BE2C (cell line): ENCODE measurements around the gene WDPCP.

ENCODE experiments used
- DNase-seq: peaks from one replicate; pipeline ENCODE4 v3.0.0-alpha.2; 2020
- H3K27me3 ChIP-seq: fragments of 250-450 bp; sonication (Bioruptor Pico); 2 replicates; pipeline ENCODE4 v1.5.1; 2020; ENCODE audit warnings: mild to moderate bottlenecking
- H3K36me3 ChIP-seq: fragments of 250-450 bp; sonication (Bioruptor Pico); 2 replicates; pipeline ENCODE4 v1.5.1; 2020; ENCODE audit warnings: mild to moderate bottlenecking
- H3K4me1 ChIP-seq: fragments of 250-450 bp; sonication (Bioruptor Pico); 2 replicates; pipeline ENCODE4 v1.5.1; 2020
- H3K4me3 ChIP-seq: 2 replicates; pipeline ENCODE4 v1.5.1; 2011; ENCODE audit warnings: low read depth, low read length
- H3K9me3 ChIP-seq: fragments of 250-450 bp; sonication (Bioruptor Pico); 2 replicates; pipeline ENCODE4 v1.5.1; 2020
- TF ChIP-seq, protein P1 (sequence below): IDR thresholded peaks from 2 replicates; pipeline ENCODE4 v1.5.1; 2012; ENCODE audit warnings: mild to moderate bottlenecking, low read depth, low read length

Gene WDPCP

DNA sequence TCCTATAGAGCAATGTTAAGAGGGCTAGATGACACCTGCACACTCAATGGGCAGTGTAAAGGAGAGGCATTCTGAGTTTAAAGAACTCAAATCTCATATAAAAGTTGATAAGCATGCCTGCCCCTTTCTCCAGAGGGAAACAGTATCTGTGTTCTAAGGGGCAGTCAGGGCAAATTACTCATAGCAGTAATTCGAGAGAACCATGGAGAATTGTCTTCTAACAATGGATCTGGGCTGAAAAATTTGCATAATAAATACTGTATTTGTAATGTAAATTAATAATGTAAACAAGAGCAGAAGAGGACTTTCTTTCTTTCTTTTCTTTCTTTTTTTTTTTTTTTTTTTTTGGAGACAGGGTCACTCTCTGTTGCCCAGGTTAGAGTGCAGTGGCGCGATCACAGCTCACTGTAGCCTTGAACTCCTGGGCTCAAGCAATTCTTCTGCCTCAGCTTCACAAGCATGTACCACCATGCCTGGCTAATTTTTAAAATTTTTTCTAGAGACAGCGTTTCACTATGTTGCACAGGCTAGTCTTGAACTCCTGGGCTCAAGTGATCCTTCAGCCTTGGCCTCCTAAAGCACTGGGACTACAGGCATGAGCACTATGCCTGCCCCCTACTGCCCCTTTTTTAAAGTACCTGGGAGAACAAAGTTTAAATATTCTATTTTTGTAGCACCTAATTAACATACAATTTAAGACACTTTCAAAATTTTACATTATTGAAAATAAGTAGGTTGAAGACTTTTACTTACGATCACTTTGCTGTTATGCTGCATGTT lies 467.0 kb downstream of the WDPCP start:
- no peaks in the 10 kb centered on the region for H3K36me3 ChIP-seq
- TF ChIP-seq, protein P1, sequence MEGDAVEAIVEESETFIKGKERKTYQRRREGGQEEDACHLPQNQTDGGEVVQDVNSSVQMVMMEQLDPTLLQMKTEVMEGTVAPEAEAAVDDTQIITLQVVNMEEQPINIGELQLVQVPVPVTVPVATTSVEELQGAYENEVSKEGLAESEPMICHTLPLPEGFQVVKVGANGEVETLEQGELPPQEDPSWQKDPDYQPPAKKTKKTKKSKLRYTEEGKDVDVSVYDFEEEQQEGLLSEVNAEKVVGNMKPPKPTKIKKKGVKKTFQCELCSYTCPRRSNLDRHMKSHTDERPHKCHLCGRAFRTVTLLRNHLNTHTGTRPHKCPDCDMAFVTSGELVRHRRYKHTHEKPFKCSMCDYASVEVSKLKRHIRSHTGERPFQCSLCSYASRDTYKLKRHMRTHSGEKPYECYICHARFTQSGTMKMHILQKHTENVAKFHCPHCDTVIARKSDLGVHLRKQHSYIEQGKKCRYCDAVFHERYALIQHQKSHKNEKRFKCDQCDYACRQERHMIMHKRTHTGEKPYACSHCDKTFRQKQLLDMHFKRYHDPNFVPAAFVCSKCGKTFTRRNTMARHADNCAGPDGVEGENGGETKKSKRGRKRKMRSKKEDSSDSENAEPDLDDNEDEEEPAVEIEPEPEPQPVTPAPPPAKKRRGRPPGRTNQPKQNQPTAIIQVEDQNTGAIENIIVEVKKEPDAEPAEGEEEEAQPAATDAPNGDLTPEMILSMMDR = no peak
- H3K9me3 ChIP-seq = no peaks in the 10 kb centered on the region
- H3K27me3 ChIP-seq = no peaks in the 10 kb centered on the region
- no peaks in the 10 kb centered on the region for H3K4me1 ChIP-seq
- DNase-seq = no peak
- no peak overlapping the region for H3K4me3 ChIP-seq

DNA sequence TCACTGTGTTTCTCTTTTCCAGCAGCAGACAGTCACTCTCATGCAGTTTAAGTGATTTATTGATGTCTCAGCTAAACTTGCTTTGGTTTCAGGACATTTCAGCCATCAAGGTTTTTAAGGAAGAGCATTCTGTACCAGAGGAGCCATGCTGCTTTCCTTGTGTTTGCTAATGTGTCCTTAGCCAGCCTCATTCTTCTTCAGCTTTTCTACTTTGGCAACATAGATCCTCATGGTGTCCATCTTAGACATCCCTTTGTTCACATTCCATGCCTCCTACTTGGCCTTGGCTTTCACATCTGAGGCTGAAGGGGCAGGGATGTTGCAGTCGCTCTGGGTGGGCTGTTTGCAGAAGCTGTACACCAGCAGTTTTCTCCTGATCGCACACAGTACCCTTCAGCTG lies 469.5 kb downstream of the WDPCP start:
- DNase-seq = no peak
- no peaks in the 10 kb centered on the region for H3K9me3 ChIP-seq
- TF ChIP-seq, protein P1 = no peak

DNA sequence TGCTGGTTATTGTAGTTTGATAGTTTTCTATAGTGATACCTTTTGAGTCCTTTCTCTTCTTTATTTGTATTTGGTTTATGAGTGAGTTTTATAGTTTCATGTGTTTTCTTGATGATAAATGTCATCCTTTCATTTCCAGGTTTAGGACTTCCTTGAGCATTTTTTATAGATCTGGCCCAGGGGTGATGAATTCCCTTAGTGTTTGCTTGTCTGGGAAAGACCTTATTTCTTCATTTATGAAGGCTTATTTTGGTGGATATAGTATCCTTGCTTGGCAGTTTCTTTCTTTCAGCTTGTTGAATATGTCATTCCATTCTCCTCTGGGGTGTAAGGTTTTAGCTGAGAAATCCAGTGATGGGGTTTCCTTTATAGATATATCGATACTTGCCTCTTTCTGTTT lies 483.8 kb downstream of the WDPCP start:
- H3K27me3 ChIP-seq = no peaks in the 10 kb centered on the region
- no peaks in the 10 kb centered on the region for H3K36me3 ChIP-seq
- H3K4me3 ChIP-seq = no peak overlapping the region
- TF ChIP-seq, protein P1 = no peak
- H3K9me3 ChIP-seq = no peaks in the 10 kb centered on the region
- no peaks in the 10 kb centered on the region for H3K4me1 ChIP-seq
- DNase-seq = no peak

More for the DNA sequence above, 469.5 kb downstream of the WDPCP start:
- Histone ChIP-seq H3K27me3 (no peaks in the 10 kb centered on the region), H3K4me1 (no peaks in the 10 kb centered on the region), H3K4me3 (no peak overlapping the region), H3K36me3 (no peaks in the 10 kb centered on the region)

DNA sequence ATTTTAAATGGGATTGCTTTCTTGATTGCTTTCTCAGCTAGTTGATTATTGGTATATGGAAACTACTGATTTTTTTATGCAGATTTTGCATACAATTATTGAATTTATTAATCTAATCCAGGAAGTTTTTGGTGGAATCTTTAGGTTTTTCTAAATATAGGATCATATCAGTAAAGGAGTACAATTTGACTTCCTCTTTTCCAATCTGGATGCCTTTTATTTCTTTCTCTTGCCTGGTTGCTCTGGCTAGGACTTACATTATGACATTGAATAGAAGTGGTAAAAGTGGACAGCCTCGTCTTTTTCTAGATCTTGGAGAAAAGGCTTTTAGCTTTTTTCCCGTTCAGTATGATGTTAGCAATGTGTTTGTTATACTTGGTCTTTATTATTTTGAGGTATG lies 486.3 kb downstream of the WDPCP start:
- no peaks in the 10 kb centered on the region for H3K36me3 ChIP-seq
- H3K27me3 ChIP-seq = no peaks in the 10 kb centered on the region
- H3K9me3 ChIP-seq = no peaks in the 10 kb centered on the region
- H3K4me1 ChIP-seq = no peaks in the 10 kb centered on the region
- TF ChIP-seq, protein P1 = no peak
- H3K4me3 ChIP-seq = no peak overlapping the region
- no peak for DNase-seq

DNA sequence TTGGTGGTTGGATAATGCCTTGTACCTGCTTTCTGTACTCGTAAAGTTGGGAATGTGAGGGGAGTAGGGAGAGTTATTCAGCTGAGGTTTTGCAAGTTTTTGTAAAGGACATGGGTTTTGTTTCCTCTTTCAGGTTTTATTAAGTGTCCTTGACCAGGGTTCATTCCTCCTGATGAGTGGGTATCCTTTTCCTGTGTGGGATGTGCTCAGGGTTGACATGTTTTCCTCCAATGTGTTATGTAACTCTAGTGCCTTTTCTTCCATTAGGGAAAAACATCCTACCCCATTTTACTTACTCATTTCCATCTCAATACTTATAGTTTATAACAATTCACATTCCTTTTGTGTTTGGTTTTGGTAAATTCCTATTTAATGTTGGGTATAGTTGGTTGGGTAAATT lies 489.2 kb downstream of the WDPCP start:
- TF ChIP-seq, protein P1 = no peak

DNA sequence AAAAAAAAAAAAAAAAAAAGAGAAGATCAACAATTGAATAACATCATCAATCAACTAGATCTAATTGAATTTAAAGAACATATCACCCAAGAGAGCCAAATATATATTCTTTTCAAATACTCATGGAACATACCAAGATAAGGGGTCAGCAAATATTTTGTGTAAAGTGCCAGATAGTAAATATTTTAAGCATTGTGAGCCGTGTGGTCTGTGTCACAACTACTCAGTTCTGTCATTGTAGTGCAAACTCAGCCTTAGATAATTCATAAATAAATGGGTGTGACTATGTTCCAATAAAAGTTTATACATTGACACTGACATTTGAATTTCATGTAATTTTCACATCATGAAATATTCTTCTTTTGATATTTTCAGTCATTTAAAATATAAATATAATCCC lies 491.8 kb downstream of the WDPCP start:
- no peak for DNase-seq
- TF ChIP-seq, protein P1 = no peak
- no peaks in the 10 kb centered on the region for H3K4me1 ChIP-seq

More for the DNA sequence above, 489.2 kb downstream of the WDPCP start:
- no peak for DNase-seq
- H3K36me3 ChIP-seq = no peaks in the 10 kb centered on the region
- H3K4me3 ChIP-seq = no peak overlapping the region
- no peaks in the 10 kb centered on the region for H3K27me3 ChIP-seq
- no peaks in the 10 kb centered on the region for H3K4me1 ChIP-seq
- no peaks in the 10 kb centered on the region for H3K9me3 ChIP-seq

More for the DNA sequence above, 491.8 kb downstream of the WDPCP start:
- Histone ChIP-seq H3K36me3 (no peaks in the 10 kb centered on the region), H3K27me3 (no peaks in the 10 kb centered on the region), H3K4me3 (no peak overlapping the region), H3K9me3 (no peaks in the 10 kb centered on the region)
